ACC112 (cell line): ENCODE measurements around the gene NPAS3.

ENCODE experiments used
- H2AFZ ChIP-seq: fragments of 200-600 bp; sonication (generic); one replicate; pipeline ENCODE4 v1.6.0; 2017; ENCODE audit warnings: antibody characterized with exemption, low read length; ENCODE audit not compliant: unreplicated experiment
- H3K27ac ChIP-seq: fragments of 200-600 bp; sonication (generic); 2 replicates; pipeline ENCODE4 v1.5.1; 2014; ENCODE audit warnings: low read depth, mild to moderate bottlenecking, antibody characterized with exemption, low read length, moderate library complexity
- H3K27me3 ChIP-seq: fragments of 200-600 bp; sonication (generic); 2 replicates; pipeline ENCODE4 v1.6.1; 2014; ENCODE audit warnings: mild to moderate bottlenecking, antibody characterized with exemption, low read length, moderate library complexity, mixed read lengths; ENCODE audit not compliant: insufficient read depth
- H3K36me3 ChIP-seq: fragments of 200-600 bp; sonication (generic); 2 replicates; pipeline ENCODE4 v1.6.1; 2016; ENCODE audit warnings: mild to moderate bottlenecking, antibody characterized with exemption, low read length, moderate library complexity, mixed read lengths; ENCODE audit not compliant: insufficient read depth
- H3K4me1 ChIP-seq: fragments of 200-600 bp; sonication (generic); one replicate; pipeline ENCODE4 v1.6.1; 2016; ENCODE audit warnings: low read length, mixed read lengths; ENCODE audit not compliant: insufficient read depth, unreplicated experiment, control insufficient read depth
- H3K4me3 ChIP-seq: fragments of 200-600 bp; sonication (generic); 2 replicates; pipeline ENCODE4 v1.5.1; 2014; ENCODE audit warnings: mild to moderate bottlenecking, low read depth, low read length
- H3K79me2 ChIP-seq: fragments of 200-600 bp; sonication (generic); one replicate; pipeline ENCODE4 v1.6.0; 2016; ENCODE audit warnings: low read length; ENCODE audit not compliant: control insufficient read depth, unreplicated experiment, insufficient read depth

Gene NPAS3

DNA sequence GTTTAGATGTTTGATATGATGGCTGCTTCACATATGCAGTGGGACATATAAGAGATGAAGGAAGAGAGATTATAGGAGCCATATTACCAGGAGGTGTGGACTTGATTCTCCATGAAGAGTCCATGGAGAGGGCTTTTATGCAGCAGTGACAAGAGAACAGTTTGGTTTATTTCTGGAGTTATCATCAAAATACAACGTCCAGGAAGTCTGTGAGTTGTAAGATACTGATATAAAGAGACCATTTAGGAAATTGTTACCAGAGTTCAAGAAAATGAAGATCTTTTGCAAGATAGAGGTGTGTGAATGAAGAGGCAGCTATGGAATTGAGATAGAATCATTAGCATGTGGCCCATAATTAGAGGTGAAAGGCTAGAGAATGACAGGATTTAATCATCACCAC, 431.7 kb downstream of the NPAS3 start:
- H3K4me3 ChIP-seq: no peak overlapping the region
- H3K4me1 ChIP-seq: no peaks in the 10 kb centered on the region
- no peak overlapping the region for H3K27ac ChIP-seq
- H3K27me3 ChIP-seq: 0 out of 2 replicates have a peak, but pooled peaks cover 4% of the 10 kb centered on the region
- H3K36me3 ChIP-seq: no peaks in the 10 kb centered on the region
- no peak overlapping the region for H2AFZ ChIP-seq
- no peaks in the 10 kb centered on the region for H3K79me2 ChIP-seq

DNA sequence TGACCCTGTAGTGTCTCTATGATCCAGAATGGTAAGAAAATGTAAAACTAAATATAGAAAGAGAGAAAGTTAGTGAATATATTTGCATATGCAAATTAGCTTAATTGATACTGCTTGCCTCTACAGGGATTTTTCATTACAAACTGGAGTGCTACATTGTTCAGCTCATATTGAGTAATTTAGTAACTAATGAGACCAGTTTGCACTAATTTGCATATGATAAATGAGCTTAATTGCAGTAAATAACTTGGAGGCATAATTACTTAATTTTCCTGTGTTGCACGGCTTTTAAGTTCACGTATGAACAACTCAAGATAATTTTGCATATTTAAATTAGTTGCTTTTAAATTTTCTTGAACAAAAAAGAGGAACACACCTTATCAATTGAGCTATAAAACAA, 436.5 kb downstream of the NPAS3 start:
- Histone ChIP-seq H3K27ac (no peak overlapping the region), H3K27me3 (no peaks in the 10 kb centered on the region), H3K4me3 (no peak overlapping the region), H3K36me3 (no peaks in the 10 kb centered on the region), H2AFZ (no peak overlapping the region), H3K4me1 (no peaks in the 10 kb centered on the region), H3K79me2 (no peaks in the 10 kb centered on the region)

DNA sequence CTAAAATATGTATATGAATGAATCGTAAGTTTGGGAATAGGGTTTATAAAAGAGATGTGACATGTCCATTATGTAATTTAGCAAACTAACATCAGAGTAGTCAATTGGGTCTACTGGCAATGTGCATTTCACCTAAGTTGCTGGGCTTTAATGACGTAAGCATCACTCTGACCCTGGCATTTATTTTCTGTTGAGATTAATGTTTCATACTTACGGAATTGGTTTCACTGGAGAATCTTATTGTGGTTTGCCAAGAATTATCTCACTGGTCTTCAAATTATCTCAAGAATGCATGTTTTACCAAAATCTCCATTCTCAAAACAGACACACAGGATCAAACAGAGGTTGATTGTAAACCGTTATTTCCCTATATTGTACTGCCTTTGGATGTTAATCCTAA, 437.1 kb downstream of the NPAS3 start:
- Histone ChIP-seq H3K27ac (no peak overlapping the region), H3K4me3 (no peak overlapping the region), H3K36me3 (no peaks in the 10 kb centered on the region), H2AFZ (no peak overlapping the region), H3K79me2 (no peaks in the 10 kb centered on the region), H3K27me3 (no peaks in the 10 kb centered on the region), H3K4me1 (no peaks in the 10 kb centered on the region)

DNA sequence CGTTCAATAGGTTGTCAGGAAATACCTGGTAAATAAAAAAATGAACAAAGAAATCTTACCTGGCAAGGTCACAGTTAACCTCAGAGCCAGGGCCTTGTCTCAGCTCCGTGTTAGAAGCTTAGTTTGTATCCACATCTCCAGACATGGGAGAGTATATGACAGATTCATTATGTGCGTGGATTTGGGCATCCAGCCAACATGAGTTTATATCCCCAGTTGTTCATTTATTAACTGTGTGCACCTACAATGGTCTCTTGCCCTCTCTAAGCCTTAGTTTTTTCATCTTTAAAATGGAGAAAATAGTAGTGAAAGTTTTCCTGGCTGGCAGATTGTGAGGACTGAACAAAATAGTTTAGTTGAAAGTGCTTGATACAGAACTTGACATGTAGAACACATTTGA, 437.8 kb downstream of the NPAS3 start:
- Histone ChIP-seq H3K27ac (no peak overlapping the region), H3K36me3 (no peaks in the 10 kb centered on the region), H3K4me3 (no peak overlapping the region), H3K79me2 (no peaks in the 10 kb centered on the region), H3K4me1 (no peaks in the 10 kb centered on the region), H2AFZ (no peak overlapping the region), H3K27me3 (no peaks in the 10 kb centered on the region)

DNA sequence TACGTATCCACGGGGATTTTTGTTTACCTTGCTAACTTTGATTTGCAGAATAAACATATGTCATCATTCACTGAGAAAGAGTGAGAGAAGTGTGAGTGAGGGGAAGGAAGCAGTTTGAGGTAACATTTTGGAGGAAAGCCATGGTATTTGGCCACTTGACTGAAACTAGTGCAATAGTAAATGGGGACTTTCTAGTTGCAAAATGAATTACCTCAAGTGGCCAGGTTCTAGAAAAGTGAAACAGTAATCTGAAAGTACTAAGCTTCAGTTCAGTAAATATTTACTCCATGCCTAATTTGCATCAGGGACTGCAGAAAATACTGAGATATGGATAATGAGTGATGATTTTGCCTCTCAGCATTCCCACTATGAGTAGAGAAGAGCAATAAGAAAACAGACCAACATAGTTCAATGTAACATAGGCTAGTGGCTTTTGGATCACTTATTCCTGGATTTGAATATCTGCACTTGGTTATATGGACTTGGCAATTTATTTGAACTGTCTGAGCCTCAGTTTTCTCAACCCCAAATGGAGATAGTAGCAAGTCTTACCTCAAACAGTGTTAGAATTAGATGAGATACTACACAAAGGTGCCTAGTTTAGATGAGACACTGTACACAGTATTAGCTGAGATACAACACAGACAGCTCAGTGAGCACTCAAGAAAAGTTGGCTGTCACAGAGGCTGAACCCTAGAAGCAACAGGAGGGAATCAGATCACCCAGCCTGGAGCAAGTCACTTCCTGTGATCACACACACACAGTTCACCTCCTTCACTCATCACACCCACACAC, 439.1 kb downstream of the NPAS3 start:
- H2AFZ ChIP-seq: no peak overlapping the region
- no peak overlapping the region for H3K4me3 ChIP-seq
- H3K79me2 ChIP-seq: no peaks in the 10 kb centered on the region
- no peaks in the 10 kb centered on the region for H3K4me1 ChIP-seq
- no peaks in the 10 kb centered on the region for H3K27me3 ChIP-seq
- no peak overlapping the region for H3K27ac ChIP-seq
- H3K36me3 ChIP-seq: no peaks in the 10 kb centered on the region

DNA sequence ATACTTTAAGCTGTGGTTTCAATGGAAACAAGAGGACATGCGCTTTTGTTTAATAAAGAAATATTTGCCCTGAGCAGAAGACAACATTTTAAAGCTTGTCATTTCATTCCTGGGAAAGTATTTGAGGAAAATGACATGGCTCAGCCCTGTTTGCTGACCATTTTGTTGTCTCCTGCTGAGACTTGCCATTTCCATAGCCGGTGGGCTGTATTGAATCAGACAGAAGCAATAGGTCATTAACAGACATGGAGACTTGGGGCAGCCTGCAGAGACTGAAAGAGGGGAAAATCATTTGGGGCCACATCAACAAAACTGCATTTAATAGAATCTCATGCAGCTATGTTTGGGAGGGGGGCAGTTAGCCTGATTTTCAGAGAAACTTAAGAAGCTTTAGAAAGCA, 443.0 kb downstream of the NPAS3 start:
- no peaks in the 10 kb centered on the region for H3K36me3 ChIP-seq
- H3K4me3 ChIP-seq: no peak overlapping the region
- no peaks in the 10 kb centered on the region for H3K4me1 ChIP-seq
- H2AFZ ChIP-seq: no peak overlapping the region
- no peak overlapping the region for H3K27ac ChIP-seq
- H3K27me3 ChIP-seq: no peaks in the 10 kb centered on the region
- H3K79me2 ChIP-seq: no peaks in the 10 kb centered on the region

DNA sequence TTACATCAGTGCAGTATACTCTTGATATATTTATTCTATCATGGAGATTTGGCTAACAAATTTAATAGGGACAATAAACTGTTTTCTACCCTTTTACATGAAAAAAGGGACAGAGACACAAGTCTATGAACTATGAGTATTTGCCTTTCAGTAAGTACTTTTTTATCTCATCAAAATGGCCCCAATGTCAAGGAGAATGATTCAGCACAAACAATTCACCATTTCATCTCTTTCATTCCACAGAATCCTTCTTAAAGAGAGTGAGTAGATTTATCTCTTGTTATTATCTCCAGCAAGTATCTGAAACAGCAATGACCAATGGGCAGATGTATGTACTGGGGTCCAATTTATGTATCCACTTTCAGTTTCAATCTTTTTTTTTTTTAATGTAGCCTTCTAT, 447.5 kb downstream of the NPAS3 start:
- no peak overlapping the region for H3K4me3 ChIP-seq
- no peaks in the 10 kb centered on the region for H3K79me2 ChIP-seq
- no peak overlapping the region for H3K27ac ChIP-seq
- no peaks in the 10 kb centered on the region for H3K36me3 ChIP-seq
- no peaks in the 10 kb centered on the region for H3K4me1 ChIP-seq
- H2AFZ ChIP-seq: no peak overlapping the region
- no peaks in the 10 kb centered on the region for H3K27me3 ChIP-seq

DNA sequence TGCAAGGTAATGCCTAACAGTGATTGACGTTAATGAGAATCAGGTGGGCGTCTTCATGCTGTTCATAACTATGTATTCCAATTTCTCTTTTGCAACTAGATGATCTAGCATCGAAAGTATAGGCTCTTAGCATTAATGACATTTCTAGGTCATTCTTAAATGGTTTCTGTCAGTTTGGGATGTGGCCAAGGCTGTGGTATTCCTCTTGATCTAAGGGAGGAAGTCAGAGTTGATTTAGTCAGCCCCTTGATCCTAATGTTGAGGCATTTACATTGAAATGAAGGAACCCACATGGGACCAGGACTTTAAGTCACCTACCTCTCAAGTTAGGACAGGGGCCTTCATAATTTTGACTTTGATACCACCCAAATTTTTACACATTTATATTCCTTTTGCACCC, 448.1 kb downstream of the NPAS3 start:
- Histone ChIP-seq H3K4me3 (no peak overlapping the region), H3K36me3 (no peaks in the 10 kb centered on the region), H3K27me3 (no peaks in the 10 kb centered on the region), H3K79me2 (no peaks in the 10 kb centered on the region), H3K4me1 (no peaks in the 10 kb centered on the region), H2AFZ (no peak overlapping the region), H3K27ac (no peak overlapping the region)

DNA sequence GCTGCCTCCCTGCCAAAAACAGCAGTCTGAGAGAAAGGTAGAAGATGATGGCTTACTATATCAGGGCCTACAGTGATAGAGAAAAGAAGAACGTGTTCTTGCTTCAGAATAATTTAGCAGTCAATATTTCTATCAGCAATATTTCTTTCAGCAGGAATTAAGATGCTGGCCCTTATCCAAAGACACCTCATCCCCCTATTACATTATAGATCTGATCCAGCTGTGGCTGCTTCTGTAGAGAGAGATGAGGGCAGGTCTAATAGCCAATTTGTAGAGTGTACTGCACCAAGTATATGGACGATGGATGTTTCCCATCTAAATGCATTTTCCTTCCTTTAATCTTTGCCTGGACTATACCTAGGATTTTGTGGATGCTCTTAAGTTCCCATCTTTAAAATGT, 451.7 kb downstream of the NPAS3 start:
- Histone ChIP-seq H3K79me2 (no peaks in the 10 kb centered on the region), H3K36me3 (no peaks in the 10 kb centered on the region), H3K27me3 (no peaks in the 10 kb centered on the region), H3K4me3 (no peak overlapping the region), H3K27ac (no peak overlapping the region), H2AFZ (no peak overlapping the region), H3K4me1 (no peaks in the 10 kb centered on the region)

DNA sequence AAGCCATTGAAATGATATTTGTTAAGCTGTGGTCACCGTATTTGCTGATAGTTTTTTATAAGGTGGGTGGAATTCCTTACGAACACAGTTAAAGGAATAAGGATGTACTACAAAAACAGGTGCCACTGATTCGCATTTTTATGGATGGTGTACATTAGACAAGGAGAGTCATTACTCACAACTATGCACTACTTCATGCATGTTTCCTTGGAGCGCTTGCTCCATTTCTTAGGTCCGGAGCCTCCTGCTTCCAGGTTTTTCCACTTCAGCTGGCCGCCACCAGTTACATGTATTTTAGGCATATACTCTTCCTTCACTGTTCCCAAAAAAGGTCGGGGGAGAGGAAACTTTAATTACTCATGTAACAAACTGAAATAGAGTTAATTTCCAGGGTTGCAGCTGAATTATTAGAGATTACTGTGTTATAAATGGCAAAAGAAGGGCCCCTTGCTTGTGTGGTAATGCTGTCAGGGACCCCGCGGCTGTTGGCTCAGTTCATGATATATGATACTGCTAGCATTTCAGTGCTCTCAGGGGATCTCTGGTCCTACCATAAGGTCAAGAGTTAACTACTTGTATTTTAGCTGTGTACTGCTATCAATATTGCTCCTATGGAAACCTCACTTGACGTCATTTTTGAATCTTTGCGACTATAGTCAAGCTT, 454.7 kb downstream of the NPAS3 start:
- no peak overlapping the region for H3K27ac ChIP-seq
- no peaks in the 10 kb centered on the region for H3K4me1 ChIP-seq
- no peaks in the 10 kb centered on the region for H3K36me3 ChIP-seq
- H3K79me2 ChIP-seq: no peaks in the 10 kb centered on the region
- H3K27me3 ChIP-seq: no peaks in the 10 kb centered on the region
- H2AFZ ChIP-seq: no peak overlapping the region
- no peak overlapping the region for H3K4me3 ChIP-seq

DNA sequence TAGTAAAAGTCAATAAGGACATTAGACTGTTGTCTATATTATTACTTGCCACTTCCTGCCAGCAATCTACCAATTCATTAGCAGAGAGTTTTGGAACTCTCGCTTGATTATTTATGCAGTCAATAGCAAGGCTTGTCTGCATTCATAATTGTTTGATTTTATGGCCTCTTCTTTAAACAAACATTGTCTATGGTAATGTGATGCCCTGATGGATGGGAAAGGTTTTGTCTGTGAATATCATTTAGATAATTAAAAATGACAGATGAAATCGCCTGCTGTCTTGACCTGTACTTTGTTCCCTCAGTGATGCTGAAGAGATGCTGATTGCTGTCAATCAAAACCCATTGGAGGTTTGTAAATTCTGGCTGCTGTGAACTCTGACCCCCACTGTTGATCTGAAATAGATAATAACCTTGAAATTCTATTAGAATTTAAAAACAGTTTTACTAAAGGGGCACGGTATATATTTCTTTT, 455.3 kb downstream of the NPAS3 start:
- Histone ChIP-seq H3K36me3 (no peaks in the 10 kb centered on the region), H3K4me1 (no peaks in the 10 kb centered on the region), H3K79me2 (no peaks in the 10 kb centered on the region), H3K27me3 (no peaks in the 10 kb centered on the region), H3K27ac (no peak overlapping the region), H3K4me3 (no peak overlapping the region), H2AFZ (no peak overlapping the region)
